Stomach (tissue), 4 donors: ENCODE results near the gene NUDT6.

Experiments
- POLR2A ChIP-seq, 4 donors: fragments of 450-650 bp; IDR thresholded peaks; one replicate each; pipeline ENCODE4 v1.6.1; 2016; ENCODE audit warnings: antibody characterized with exemption in 4 of 4, control low read depth in 2 of 4, mild to moderate bottlenecking in 1 of 4, moderate library complexity in 1 of 4
- POLR2AphosphoS5 ChIP-seq, 3 donors: sonication (generic); formaldehyde crosslinking; IDR thresholded peaks; one replicate each; pipeline ENCODE4 v1.6.1; 2016; ENCODE audit warnings: antibody characterized with exemption in 3 of 3

- TF ChIP-seq POLR2AphosphoS5 (IDR thresholded peaks at IDR 0.05) = no peak
- TF ChIP-seq POLR2A (IDR thresholded peaks at IDR 0.05) = no peak
Observed at GRCh38 chr4:122911588-122911987, 10.8 kb downstream of the NUDT6 start.
